Stimulated activated CD4-positive, alpha-beta T cell treated with anti-CD3 and anti-CD28 coated beads, TNF-alpha, amount 100 ng/mL, for 1 hour (primary cell): ENCODE measurements around the gene EXD2.

Experiments
- DNase-seq, 3 donors: peaks; one replicate each; pipeline ENCODE4 v3.0.0-alpha.2; 2020; ENCODE audit warnings: low read depth in 3 of 3, low spot score in 1 of 3

Gene EXD2

GRCh38 chr14:69247676-69248440, 56.6 kb downstream of the EXD2 start:
- no peak for DNase-seq

- DNase-seq = no peak
Measured at GRCh38 chr14:69249603-69250002, 58.3 kb downstream of the EXD2 start.

GRCh38 chr14:69252851-69253250, 61.6 kb downstream of the EXD2 start:
- DNase-seq = no peak

DNA sequence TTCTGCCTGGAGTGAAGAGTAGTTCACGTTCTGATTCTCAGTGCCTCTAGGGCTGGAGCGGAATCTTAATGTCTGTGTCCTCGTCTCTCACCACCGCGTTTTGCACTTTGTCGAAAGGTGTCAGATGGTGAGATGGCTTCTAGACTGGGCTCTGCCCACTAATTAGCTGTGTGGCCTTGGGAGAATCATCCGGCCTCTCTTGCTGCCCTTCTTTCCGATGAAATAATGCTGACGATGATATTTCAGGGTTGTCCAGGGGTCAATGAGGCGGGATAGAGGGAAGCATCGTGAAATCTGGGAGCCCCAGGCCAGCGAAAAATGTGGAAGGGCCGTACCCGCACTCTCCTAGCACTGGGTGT, 67.8 kb downstream of the EXD2 start:
- no peak for DNase-seq

DNA sequence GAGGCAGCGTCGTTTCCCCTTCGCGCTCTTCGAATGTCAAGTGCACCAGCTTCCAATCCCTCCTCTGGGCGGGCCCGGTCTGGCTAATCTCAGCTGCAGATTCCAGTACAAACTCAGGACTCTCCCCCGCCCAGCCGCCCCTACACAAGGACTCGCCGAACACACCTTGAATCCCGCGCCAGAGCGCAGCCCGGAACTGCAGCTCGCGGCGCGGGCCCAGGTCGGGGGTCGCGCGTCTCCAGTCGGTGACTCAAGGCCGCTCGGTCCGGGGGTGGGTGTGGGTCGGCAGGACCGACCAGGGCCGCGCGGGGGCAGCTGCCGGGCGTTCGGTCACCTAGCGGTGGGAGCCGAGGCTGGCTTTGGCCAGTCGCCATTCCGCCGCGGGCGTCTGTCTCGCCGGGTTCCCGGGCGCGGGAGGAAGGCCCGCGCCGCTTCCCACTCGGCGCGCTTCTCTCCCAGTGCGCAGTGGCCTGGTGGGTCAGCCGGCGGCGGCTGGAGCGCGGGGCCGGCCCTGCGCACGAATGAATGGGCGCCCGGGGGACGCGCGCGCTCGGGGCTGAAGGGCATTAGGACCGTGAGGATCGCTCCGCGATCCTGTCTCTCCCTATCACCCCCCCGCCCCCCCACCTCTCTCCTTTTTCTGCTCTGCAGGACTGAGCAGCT, 68.4 kb downstream of the EXD2 start, which contains the start of gene GALNT16:
Gene GALNT16 (plus strand): TSS at position 632 of the 663 bp plus-strand sequence. CDS start 133 bp downstream, outside the sequence.
- DNase-seq = no peak

DNA sequence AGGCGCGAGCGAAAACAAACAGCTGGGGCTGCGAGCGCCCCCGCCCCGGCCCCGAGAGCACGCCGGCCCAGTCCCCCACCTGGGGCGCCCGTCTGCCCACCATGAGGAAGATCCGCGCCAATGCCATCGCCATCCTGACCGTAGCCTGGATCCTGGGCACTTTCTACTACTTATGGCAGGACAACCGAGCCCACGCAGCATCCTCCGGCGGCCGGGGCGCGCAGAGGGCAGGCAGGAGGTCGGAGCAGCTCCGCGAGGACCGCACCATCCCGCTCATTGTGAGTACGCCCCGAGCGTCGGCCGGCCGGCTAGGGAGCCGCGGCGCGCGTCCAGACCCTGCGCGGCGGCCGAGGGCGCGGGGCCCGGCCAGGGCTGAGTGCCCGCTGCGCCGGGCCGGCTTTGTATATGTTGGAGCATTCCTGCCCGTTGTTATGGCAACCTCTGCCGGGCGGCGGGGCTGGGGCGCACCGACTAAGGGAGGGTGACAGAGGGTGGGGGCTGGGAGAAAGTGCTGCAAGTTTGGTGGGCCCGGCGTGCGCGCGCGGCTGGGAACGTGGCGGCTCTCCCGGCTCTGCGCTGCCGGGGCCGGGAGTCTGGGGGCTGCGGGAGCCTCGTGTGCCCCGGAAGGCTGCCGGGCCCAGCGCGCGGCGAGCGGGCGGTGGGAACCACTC, 69.0 kb downstream of the EXD2 start:
- DNase-seq = no peak

GRCh38 chr14:69260861-69261564, 69.7 kb downstream of the EXD2 start:
- DNase-seq = peak in 1 of 3 donors; percentile 28

- DNase-seq = no peak
Measured at GRCh38 chr14:69261761-69262331, 70.5 kb downstream of the EXD2 start.

DNA sequence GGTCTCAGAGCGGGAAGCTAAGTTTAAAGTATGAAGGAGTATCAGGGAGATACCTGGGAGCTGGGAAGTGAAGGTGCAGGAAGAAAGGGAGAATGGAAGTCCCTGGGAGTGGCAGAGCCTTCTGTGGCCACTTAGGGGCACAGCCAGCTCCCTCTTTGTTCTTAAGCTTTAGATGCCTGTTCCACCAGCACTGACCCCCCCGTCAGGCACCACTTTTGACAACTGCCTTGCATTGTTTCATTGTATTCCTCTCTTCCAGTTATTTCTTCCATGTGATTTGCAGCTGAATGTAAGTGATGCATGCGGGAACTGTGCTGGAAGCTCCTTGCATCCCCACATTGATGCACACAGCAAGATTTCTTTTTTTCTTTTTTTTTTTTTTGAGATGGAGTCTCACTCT, 71.2 kb downstream of the EXD2 start:
- no peak for DNase-seq

DNA sequence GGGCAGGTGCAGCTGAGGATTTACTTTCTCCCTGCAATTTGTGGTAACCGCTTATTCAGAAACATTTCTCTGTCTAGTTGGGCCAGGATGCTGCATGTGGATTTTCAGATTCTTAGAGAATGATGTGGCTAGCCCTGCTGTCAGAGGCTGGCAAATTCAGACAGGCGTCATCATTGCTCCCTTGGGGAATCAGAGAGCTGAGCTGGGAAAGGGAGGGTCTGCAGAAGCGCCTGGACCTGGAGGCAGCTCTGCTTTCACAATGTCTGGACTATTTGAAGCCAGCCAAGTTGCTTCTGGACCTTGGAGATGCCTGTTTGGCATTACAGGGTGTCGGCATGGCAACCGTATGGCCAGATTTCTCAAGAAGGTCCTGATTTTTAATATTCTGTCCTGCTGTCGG, 72.1 kb downstream of the EXD2 start:
- DNase-seq = no peak

DNA sequence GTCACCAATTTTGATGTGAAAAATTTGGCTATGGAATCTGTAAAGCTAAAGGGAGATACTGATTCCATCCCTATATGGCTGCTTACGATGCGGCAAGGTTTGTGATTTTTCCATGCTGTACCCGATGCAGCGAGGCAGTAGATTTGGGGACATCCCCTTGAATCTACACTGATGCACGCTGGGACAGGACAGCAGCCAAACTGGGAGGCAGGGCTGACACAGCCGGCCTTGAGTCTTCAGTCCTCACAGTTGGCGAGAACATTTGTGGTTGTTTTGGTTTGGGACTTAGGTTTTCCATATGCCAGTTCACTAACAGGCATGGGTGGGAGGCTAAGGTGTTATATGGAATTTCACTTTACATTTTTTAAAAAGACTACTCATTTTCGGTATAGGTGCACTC, 72.5 kb downstream of the EXD2 start:
- no peak for DNase-seq

DNA sequence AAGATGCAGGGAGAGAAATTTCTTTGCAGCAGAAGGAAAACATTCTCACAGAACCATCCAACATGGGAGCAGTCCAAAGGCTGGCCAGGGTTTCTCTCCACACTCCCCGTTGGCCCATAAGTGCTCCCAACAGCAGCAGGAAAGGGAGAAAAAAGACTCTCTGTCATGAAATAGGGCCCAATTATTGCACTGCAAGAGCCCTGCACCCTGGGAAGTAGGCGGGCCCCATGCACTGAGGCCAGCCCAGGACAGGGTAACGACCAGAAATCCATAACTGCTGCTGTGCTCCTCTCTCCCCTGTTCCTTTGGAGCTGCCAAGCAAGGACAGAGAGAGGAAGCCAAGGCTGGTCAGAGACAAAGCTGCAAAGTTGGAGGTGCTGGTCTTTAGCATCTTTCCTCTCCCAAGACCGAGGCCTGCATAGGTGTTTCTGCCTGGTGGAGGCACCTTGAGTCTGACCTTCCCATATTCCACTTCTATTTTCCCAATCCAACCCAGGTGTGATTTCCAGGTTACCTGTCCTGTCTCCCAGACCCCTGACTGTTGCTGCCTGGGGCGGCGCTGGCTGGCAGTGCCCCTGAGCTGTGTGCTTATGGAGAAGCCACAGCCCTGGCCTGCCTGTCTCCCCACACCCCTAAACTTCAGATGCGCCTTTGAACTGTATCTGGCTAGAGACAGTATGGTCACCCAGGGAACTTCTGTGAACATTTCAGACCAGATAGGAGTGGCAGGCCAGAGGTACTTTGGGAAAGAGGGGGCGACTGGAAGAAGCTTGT, 75.5 kb downstream of the EXD2 start:
- DNase-seq = no peak

DNA sequence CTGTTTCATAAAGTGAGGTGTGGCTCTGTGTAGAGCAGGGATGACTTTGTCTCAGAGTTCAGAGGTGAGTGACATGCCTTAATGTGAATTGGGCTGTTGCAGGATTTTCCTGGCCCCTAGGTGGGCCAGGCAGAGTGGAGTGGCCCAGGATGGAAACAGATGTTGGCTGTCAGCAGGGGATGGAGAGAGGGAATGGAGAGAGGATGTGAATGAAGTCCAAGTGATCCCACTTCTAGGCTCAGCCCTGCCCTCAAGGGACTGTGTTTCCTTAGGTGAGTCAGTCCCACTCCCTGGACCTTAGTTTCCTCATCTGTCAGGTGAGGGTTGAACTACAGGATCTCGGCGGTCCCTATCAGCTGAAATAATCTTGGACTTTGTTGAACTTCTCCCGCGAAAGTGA, 76.2 kb downstream of the EXD2 start:
- no peak for DNase-seq

GRCh38 chr14:69268223-69268622, 76.9 kb downstream of the EXD2 start:
- no peak for DNase-seq

DNA sequence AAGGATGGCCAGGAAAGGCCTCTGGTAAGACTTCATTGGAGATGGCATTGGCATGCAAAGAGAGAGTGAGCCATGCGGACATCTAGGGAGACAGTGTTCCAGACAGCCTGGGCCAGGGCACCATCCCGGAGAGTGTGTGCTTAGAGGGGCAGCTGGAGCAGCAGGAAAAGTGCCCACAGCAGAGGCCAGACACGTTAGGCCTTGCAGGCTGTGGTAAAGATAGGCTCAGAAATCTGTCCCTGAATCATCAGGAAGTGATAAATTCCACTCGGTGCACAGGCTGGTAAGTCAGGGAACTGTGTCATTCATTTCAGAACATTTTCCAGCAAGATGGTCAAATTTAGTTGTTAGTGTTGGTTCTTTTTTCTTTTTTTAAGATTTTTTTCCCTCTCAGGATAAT, 77.5 kb downstream of the EXD2 start:
- DNase-seq = no peak

GRCh38 chr14:69269381-69269780, 78.1 kb downstream of the EXD2 start:
- DNase-seq = no peak

DNA sequence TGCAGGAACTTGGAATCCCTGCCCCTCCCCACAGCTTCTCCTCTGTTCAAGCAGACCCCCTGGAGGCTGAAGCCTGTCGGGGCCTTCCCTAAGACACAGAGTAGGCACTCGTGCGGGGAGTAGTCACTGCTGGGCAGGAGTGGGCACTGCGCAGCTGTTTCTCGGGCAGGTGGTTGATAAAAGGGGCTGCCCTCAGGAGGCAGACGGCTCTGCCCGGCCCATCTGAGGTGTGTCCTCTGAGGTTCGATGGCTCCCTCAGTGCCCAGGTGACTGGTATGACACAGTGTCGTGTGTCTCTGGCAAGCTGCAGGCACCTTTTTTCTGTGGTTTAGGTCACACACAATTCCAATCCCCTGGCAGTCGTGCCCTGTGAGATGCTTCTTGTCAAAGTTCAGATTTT, 78.8 kb downstream of the EXD2 start:
- no peak for DNase-seq

- DNase-seq = no peak
Measured at GRCh38 chr14:69270795-69271708, 79.8 kb downstream of the EXD2 start.

- no peak for DNase-seq
Measured at GRCh38 chr14:69274321-69274720, 83.0 kb downstream of the EXD2 start.
